ENCODE data around the gene NMNAT2. TPM values are rescaled to one million over a fixed set of nuclear protein-coding genes. Genes with fewer than 3 reads are reported as not detected.

Gene NMNAT2
- total RNA-seq, 1 experiment from 2014 or later = 0.39 TPM

GRCh38 chr1:183461350-183461749 is 43.2 kb upstream of the NMNAT2 start:
- in situ Hi-C loops (cut with HindIII; ENCODE audit: low pct_unique_long_range_greater_than_20kb, low sequenced_read_pairs) (no loop called here), intact Hi-C loops (cut with micrococcal nuclease; ENCODE audit: unreplicated experiment) (no loop called here)
- peaks cover 3% of the 10 kb centered on the region; the same call in 1 of the 2 replicates for H3K27me3 ChIP-seq (ENCODE audit: control insufficient read depth, insufficient read depth, low read length)
- CTCF ChIA-PET = no interaction called here
- no peak overlapping the region for H3K27ac ChIP-seq (ENCODE audit: low read length)
- H3K9me3 ChIP-seq (ENCODE audit: control insufficient read depth, insufficient read depth, low read depth, low read length) = no peaks in the 10 kb centered on the region
- TF ChIP-seq SIN3A (IDR thresholded peaks at IDR 0.05; ENCODE audit: borderline replicate concordance, insufficient read depth, low read depth, low read length) (no peak), TCF7L2 (IDR thresholded peaks at IDR 0.05; ENCODE audit: low read depth, low read length) (no peak), CTCF (IDR thresholded peaks at IDR 0.05) (no peak), POLR2AphosphoS5 (IDR thresholded peaks at IDR 0.05; ENCODE audit: low read depth, low read length) (no peak)
- TF ChIP-seq, protein P1, sequence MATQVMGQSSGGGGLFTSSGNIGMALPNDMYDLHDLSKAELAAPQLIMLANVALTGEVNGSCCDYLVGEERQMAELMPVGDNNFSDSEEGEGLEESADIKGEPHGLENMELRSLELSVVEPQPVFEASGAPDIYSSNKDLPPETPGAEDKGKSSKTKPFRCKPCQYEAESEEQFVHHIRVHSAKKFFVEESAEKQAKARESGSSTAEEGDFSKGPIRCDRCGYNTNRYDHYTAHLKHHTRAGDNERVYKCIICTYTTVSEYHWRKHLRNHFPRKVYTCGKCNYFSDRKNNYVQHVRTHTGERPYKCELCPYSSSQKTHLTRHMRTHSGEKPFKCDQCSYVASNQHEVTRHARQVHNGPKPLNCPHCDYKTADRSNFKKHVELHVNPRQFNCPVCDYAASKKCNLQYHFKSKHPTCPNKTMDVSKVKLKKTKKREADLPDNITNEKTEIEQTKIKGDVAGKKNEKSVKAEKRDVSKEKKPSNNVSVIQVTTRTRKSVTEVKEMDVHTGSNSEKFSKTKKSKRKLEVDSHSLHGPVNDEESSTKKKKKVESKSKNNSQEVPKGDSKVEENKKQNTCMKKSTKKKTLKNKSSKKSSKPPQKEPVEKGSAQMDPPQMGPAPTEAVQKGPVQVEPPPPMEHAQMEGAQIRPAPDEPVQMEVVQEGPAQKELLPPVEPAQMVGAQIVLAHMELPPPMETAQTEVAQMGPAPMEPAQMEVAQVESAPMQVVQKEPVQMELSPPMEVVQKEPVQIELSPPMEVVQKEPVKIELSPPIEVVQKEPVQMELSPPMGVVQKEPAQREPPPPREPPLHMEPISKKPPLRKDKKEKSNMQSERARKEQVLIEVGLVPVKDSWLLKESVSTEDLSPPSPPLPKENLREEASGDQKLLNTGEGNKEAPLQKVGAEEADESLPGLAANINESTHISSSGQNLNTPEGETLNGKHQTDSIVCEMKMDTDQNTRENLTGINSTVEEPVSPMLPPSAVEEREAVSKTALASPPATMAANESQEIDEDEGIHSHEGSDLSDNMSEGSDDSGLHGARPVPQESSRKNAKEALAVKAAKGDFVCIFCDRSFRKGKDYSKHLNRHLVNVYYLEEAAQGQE (IDR thresholded peaks at IDR 0.05; ENCODE audit: insufficient read depth in 1 of 2, low read depth in 2 of 2, low read length in 1 of 2) = no peak
- no peak overlapping the region for H3K4me3 ChIP-seq (ENCODE audit: low read depth in 2 of 2, low read length in 2 of 2)
- no TSS peak for BruUV-seq (replicated peaks)
- H3K4me1 ChIP-seq (ENCODE audit: control insufficient read depth, insufficient read depth, low read length) = no peaks in the 10 kb centered on the region
- DNase-seq (ENCODE audit: low read depth, low spot score) (no peak), ATAC-seq (no peak)
- no peaks in the 10 kb centered on the region for H3K36me3 ChIP-seq (ENCODE audit: control insufficient read depth, insufficient read depth, low read length)
- POLR2A ChIA-PET = no interaction called here

GRCh38 chr1:183460596-183460995 is 42.4 kb upstream of the NMNAT2 start:
- in situ Hi-C loops (cut with HindIII; ENCODE audit: low pct_unique_long_range_greater_than_20kb, low sequenced_read_pairs) (no loop called here), intact Hi-C loops (cut with micrococcal nuclease; ENCODE audit: unreplicated experiment) (no loop called here)
- H3K27me3 ChIP-seq (ENCODE audit: control insufficient read depth, insufficient read depth, low read length) = peaks cover 3% of the 10 kb centered on the region; the same call in 1 of the 2 replicates
- H3K9me3 ChIP-seq (ENCODE audit: control insufficient read depth, insufficient read depth, low read depth, low read length) = no peaks in the 10 kb centered on the region
- ChIA-PET POLR2A (no interaction called here), CTCF (no interaction called here)
- ATAC-seq (no peak), DNase-seq (ENCODE audit: low read depth, low spot score) (no peak)
- no peak overlapping the region for H3K4me3 ChIP-seq (ENCODE audit: low read depth in 2 of 2, low read length in 2 of 2)
- no TSS peak for BruUV-seq (replicated peaks)
- no peaks in the 10 kb centered on the region for H3K36me3 ChIP-seq (ENCODE audit: control insufficient read depth, insufficient read depth, low read length)
- H3K4me1 ChIP-seq (ENCODE audit: control insufficient read depth, insufficient read depth, low read length) = no peaks in the 10 kb centered on the region
- TF ChIP-seq TCF7L2 (IDR thresholded peaks at IDR 0.05; ENCODE audit: low read depth, low read length) (no peak), POLR2AphosphoS5 (IDR thresholded peaks at IDR 0.05; ENCODE audit: low read depth, low read length) (no peak), SIN3A (IDR thresholded peaks at IDR 0.05; ENCODE audit: borderline replicate concordance, insufficient read depth, low read depth, low read length) (no peak), CTCF (IDR thresholded peaks at IDR 0.05) (no peak)
- TF ChIP-seq, protein P1 (IDR thresholded peaks at IDR 0.05; ENCODE audit: insufficient read depth in 1 of 2, low read depth in 2 of 2, low read length in 1 of 2) = no peak
- no peak overlapping the region for H3K27ac ChIP-seq (ENCODE audit: low read length)

All from Panc1 (cell line).